Natural killer cell (primary cell): ENCODE data around the gene FNDC7. TPM values are rescaled to one million over a fixed set of nuclear protein-coding genes. Genes with fewer than 3 reads are reported as not detected.

Experiments
- ATAC-seq, 3 donors: fragments of 150-1000 bp in 2 of 3; fragments of 200-7000 bp in 1 of 3; cut with Tn5 transposase; 1 replicate in 1 of 3; 2 replicates in 2 of 3; pipeline ENCODE4 v1.10.0; 2021; ENCODE audit warnings: mild to moderate bottlenecking in 2 of 3, moderate library complexity in 2 of 3
- DNase-seq, 2 donors: peaks; one replicate each; pipeline versions ENCODE4 v3.0.0 to v3.0.0-alpha.2; 2013 to 2021; ENCODE audit warnings: mixed read lengths in 1 of 2
- H3K27ac ChIP-seq: one replicate; pipeline ENCODE4 v1.5.1; 2013; ENCODE audit warnings: mild to moderate bottlenecking, low read length
- H3K27me3 ChIP-seq: one replicate; pipeline ENCODE4 v1.6.1; 2013; ENCODE audit warnings: low read length; ENCODE audit not compliant: control insufficient read depth, insufficient read depth
- H3K36me3 ChIP-seq: one replicate; pipeline ENCODE4 v1.6.1; 2013; ENCODE audit warnings: low read length; ENCODE audit not compliant: control insufficient read depth, insufficient read depth
- H3K4me1 ChIP-seq: one replicate; pipeline ENCODE4 v1.6.1; 2013; ENCODE audit warnings: low read length; ENCODE audit not compliant: control insufficient read depth, insufficient read depth
- H3K4me3 ChIP-seq: one replicate; pipeline ENCODE4 v1.5.1; 2013; ENCODE audit warnings: low read length
- H3K9me3 ChIP-seq: one replicate; pipeline ENCODE4 v1.6.1; 2013; ENCODE audit warnings: low read length; ENCODE audit not compliant: control insufficient read depth, insufficient read depth
- H3K27ac Mint-ChIP-seq, 2 donors: one replicate each; pipeline ENCODE4 v1.8.0; 2022; ENCODE audit warnings: mild to moderate bottlenecking in 2 of 2, mixed read lengths in 2 of 2, moderate library complexity in 1 of 2
- H3K27me3 Mint-ChIP-seq, 2 donors: one replicate each; pipeline ENCODE4 v1.8.0; 2022; ENCODE audit warnings: low read depth in 2 of 2, mixed read lengths in 2 of 2
- H3K36me3 Mint-ChIP-seq: one replicate; pipeline ENCODE4 v1.8.0; 2022; ENCODE audit warnings: mixed read lengths
- H3K4me1 Mint-ChIP-seq, 2 donors: one replicate each; pipeline ENCODE4 v1.8.0; 2022; ENCODE audit warnings: mixed read lengths in 2 of 2
- H3K4me3 Mint-ChIP-seq: one replicate; pipeline ENCODE4 v1.8.0; 2022; ENCODE audit warnings: mild to moderate bottlenecking, moderate library complexity, mixed read lengths
- H3K9me3 Mint-ChIP-seq, 2 donors: one replicate each; pipeline ENCODE4 v1.8.0; 2022; ENCODE audit warnings: mixed read lengths in 2 of 2
- WGBS: methylation state at CpG from one replicate; pipeline ENCODE4 v1.1.7; 2013; ENCODE audit warnings: missing lambda C conversion rate; ENCODE audit not compliant: insufficient coverage; 5-methylcytosine and 5-hydroxymethylcytosine counted together
- intact Hi-C: fragments of 100-400 bp; cut with micrococcal nuclease; formaldehyde crosslinking; loops from one replicate; pipeline ENCODE4 v1.14.2; 2022
- total RNA-seq, 4 donors: library from RNA; stranded (reverse); fragments of 120-200 nt in 1 of 4; gene quantifications; one replicate each; pipeline versions ENCODE4 v1.2.3 to v1.2.4, GENCODE V29; 2013 to 2022
- TF ChIP-seq, protein P1 (sequence below): fragments of 200-600 bp; IDR thresholded peaks from one replicate; pipeline ENCODE4 v1.8.0; 2022; ENCODE audit warnings: antibody characterized with exemption

FNDC7 gene
- total RNA-seq, 3 donors from 2014 or later (not counting 1 experiment from before 2014, with no cell fraction given) = 0.14 to 0.43 TPM; not detected in 1

DNA sequence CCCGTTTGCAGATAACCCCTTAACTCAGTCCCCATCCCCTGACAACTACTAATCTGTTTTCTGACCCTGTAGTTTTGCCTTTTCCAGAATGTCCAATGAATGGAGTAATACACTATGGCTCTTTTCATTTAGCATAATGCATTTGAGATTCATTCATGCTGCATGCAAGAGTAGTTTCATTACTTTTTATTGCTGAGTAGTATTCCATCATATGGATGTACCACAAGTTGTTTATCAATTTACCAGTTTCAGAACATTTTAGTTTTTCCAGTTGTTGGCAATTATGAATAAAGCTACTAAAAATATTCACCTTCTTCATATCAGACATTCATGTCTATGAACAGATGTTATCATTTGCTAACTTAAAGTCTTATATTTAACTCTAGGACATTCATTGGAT, 79.1 kb downstream of the FNDC7 start:
- Mint-ChIP-seq H3K36me3 (peaks cover 47% of the 10 kb centered on the region), H3K4me3 (no peak overlapping the region), H3K9me3 (peaks cover 2 to 11% of the 10 kb centered on the region in 2 donors), H3K27ac (no peak overlapping the region), H3K27me3 (no peaks in the 10 kb centered on the region), H3K4me1 (peaks cover 6 to 8% of the 10 kb centered on the region in 2 donors)
- intact Hi-C loops = no loop called here
- DNase-seq (no peak), ATAC-seq (no peak)
- H3K4me3 ChIP-seq = no peak overlapping the region
- TF ChIP-seq, protein P1, sequence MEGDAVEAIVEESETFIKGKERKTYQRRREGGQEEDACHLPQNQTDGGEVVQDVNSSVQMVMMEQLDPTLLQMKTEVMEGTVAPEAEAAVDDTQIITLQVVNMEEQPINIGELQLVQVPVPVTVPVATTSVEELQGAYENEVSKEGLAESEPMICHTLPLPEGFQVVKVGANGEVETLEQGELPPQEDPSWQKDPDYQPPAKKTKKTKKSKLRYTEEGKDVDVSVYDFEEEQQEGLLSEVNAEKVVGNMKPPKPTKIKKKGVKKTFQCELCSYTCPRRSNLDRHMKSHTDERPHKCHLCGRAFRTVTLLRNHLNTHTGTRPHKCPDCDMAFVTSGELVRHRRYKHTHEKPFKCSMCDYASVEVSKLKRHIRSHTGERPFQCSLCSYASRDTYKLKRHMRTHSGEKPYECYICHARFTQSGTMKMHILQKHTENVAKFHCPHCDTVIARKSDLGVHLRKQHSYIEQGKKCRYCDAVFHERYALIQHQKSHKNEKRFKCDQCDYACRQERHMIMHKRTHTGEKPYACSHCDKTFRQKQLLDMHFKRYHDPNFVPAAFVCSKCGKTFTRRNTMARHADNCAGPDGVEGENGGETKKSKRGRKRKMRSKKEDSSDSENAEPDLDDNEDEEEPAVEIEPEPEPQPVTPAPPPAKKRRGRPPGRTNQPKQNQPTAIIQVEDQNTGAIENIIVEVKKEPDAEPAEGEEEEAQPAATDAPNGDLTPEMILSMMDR = no peak
- H3K27ac ChIP-seq = no peak overlapping the region
- no peaks in the 10 kb centered on the region for H3K27me3 ChIP-seq
- H3K9me3 ChIP-seq = no peaks in the 10 kb centered on the region
- H3K36me3 ChIP-seq = peaks cover 53% of the 10 kb centered on the region
- no peaks in the 10 kb centered on the region for H3K4me1 ChIP-seq
- 100% methylated on average over 1 of the region's 1 CpG for WGBS

Other genes with a start within 250 kb of the FNDC7 start
- gene EEIG2, start 152.8 kb upstream of the FNDC7 start, total RNA-seq = 10 to 100 TPM; 18.2 to 23.9 (median 20.3) TPM
- gene HENMT1, start 51.8 kb upstream of the FNDC7 start, total RNA-seq = 10 to 100 TPM; 26.9 to 41.5 (median 30.6) TPM
- 100 to 1,000 TPM; 115 to 158 (median 156) TPM for gene PRPF38B, start 20.6 kb upstream of the FNDC7 start, total RNA-seq
- 10 to 100 TPM; 63.1 to 71.4 (median 69.2) TPM for gene STXBP3, start 33.8 kb downstream of the FNDC7 start, total RNA-seq
- not detected for gene AKNAD1, start 144.2 kb downstream of the FNDC7 start, total RNA-seq
- gene GPSM2, start 164.1 kb downstream of the FNDC7 start, total RNA-seq = 1 to 10 TPM; 1.0 to 1.5 (median 1.4) TPM